K562 (cell line): ENCODE results near the gene B4GALT4. TPM values are rescaled to one million over a fixed set of nuclear protein-coding genes. Genes with fewer than 3 reads are reported as not detected.
A peak's percentile ranks its signal among the peaks of the same experiment; 100 is the strongest.

Source experiments
- AFF4 ChIP-seq: sonication (generic); formaldehyde crosslinking; IDR thresholded peaks from 2 replicates; pipeline ENCODE4 v1.8.0; 2023; ENCODE audit warnings: mild to moderate bottlenecking, missing genetic modification reagents
- ATF7 ChIP-seq: fragments of 450-650 bp; IDR thresholded peaks from 2 replicates; pipeline ENCODE4 v1.7.1; 2014; ENCODE audit warnings: mild to moderate bottlenecking, moderate library complexity
- CCNT2 ChIP-seq: IDR thresholded peaks from 2 replicates; pipeline ENCODE4 v1.6.1; 2011; ENCODE audit warnings: borderline replicate concordance, low read depth, mild to moderate bottlenecking, moderate library complexity, mixed read lengths, low read length; ENCODE audit not compliant: insufficient read length; ENCODE audit errors: extremely low read depth
- CREB1 ChIP-seq, 2 experiments: sonication (generic) in 1 of 2; formaldehyde crosslinking in 1 of 2; IDR thresholded peaks; 2 replicates each; pipeline versions ENCODE4 v1.6.1 to v1.8.0; 2012 to 2022; ENCODE audit warnings: inconsistent platforms in 1 of 2, mild to moderate bottlenecking in 1 of 2, missing genetic modification reagents in 1 of 2, moderate library complexity in 1 of 2
- FOXP1 ChIP-seq: sonication (generic); formaldehyde crosslinking; IDR thresholded peaks from 2 replicates; pipeline ENCODE4 v1.8.0; 2022; ENCODE audit warnings: mild to moderate bottlenecking, missing genetic modification reagents
- MAX ChIP-seq: sonication (generic); formaldehyde crosslinking; IDR thresholded peaks from 2 replicates; pipeline ENCODE4 v1.9.0; 2022; ENCODE audit warnings: mild to moderate bottlenecking, missing genetic modification reagents
- MCM3 ChIP-seq: fragments of 450-650 bp; IDR thresholded peaks from 2 replicates; pipeline ENCODE4 v1.6.1; 2016
- NCOA2 ChIP-seq, 2 experiments: fragments of 450-650 bp; IDR thresholded peaks; 2 replicates each; pipeline ENCODE4 v1.6.1; 2018; ENCODE audit warnings: mild to moderate bottlenecking in 2 of 2, moderate library complexity in 1 of 2; ENCODE audit not compliant: partially characterized antibody in 2 of 2
- NR2C2 ChIP-seq, 2 experiments: fragments of 200-800 bp in 1 of 2; sonication (Bioruptor generic) in 1 of 2; sonication (generic) in 1 of 2; formaldehyde crosslinking in 1 of 2; IDR thresholded peaks; 2 replicates each; pipeline versions ENCODE4 v1.6.1 to v1.8.0; 2016 to 2022; ENCODE audit warnings: mild to moderate bottlenecking in 1 of 2, missing compliant biosample characterization in 1 of 2, missing genetic modification characterization in 1 of 2, missing genetic modification reagents in 1 of 2
- POLR2A ChIP-seq: fragments of 450-650 bp; conservative IDR thresholded peaks from 2 replicates; pipeline ENCODE4 v1.6.1; 2016
- RFX7 ChIP-seq: fragments of 250-450 bp; sonication (Bioruptor Pico); IDR thresholded peaks from 2 replicates; pipeline ENCODE4 v1.5.1; 2021; ENCODE audit warnings: mild to moderate bottlenecking
- STAT5A ChIP-seq: IDR thresholded peaks from 2 replicates; pipeline ENCODE4 v1.6.1; 2012; ENCODE audit warnings: low read length, inconsistent platforms, borderline replicate concordance
- USF2 ChIP-seq: sonication (generic); formaldehyde crosslinking; IDR thresholded peaks from 2 replicates; pipeline ENCODE4 v1.5.0; 2020; ENCODE audit warnings: missing genetic modification reagents
- ZBTB11 ChIP-seq, 3 experiments: fragments of 200-800 bp in 1 of 3; fragments of 250-450 bp in 1 of 3; fragments of 450-650 bp in 1 of 3; sonication (Bioruptor Pico) in 1 of 3; sonication (Bioruptor generic) in 1 of 3; formaldehyde crosslinking in 1 of 3; IDR thresholded peaks; 2 replicates each; pipeline versions ENCODE4 v1.6.1 to v1.8.0; 2016 to 2022; ENCODE audit warnings: mild to moderate bottlenecking in 2 of 3, missing genetic modification characterization in 2 of 3, missing compliant biosample characterization in 1 of 3, moderate library complexity in 1 of 3
- ZNF3 ChIP-seq: fragments of 250-450 bp; sonication (Bioruptor Pico); IDR thresholded peaks from 2 replicates; pipeline ENCODE4 v1.5.0; 2021; ENCODE audit warnings: mild to moderate bottlenecking, moderate library complexity
- ZNF740 ChIP-seq, 3 experiments: fragments of 200-800 bp in 1 of 3; sonication (Bioruptor generic) in 1 of 3; sonication (generic) in 1 of 3; formaldehyde crosslinking in 1 of 3; IDR thresholded peaks; 2 replicates each; pipeline versions ENCODE4 v1.6.1 to v1.8.0; 2016 to 2022; ENCODE audit warnings: mild to moderate bottlenecking in 2 of 3, missing compliant biosample characterization in 2 of 3, missing genetic modification characterization in 2 of 3, missing genetic modification reagents in 1 of 3
- polyA plus RNA-seq, 8 experiments: library from polyadenylated mRNA; depleted of rRNA in 4 of 8; stranded (reverse) in 5 of 8; unstranded in 3 of 8; fragments of >200 nt; fragmentation: Nextera tagmentation in 2 of 8; fragmentation: Illumina TruSeq in 1 of 8; extraction: Ambion mirVana in 2 of 8; extraction: Trizol in 1 of 8; gene quantifications; 2 replicates each; pipeline versions ENCODE4 v1.2.1 to v1.2.3, GENCODE V29; 2011 to 2014; ENCODE audit warnings: inconsistent platforms in 1 of 8, missing spikeins in 1 of 8
- total RNA-seq, 7 experiments: library from RNA; depleted of rRNA in 6 of 7; stranded (reverse); fragments of >200 nt in 6 of 7; fragmentation: Illumina TruSeq in 2 of 7; extraction: Trizol in 2 of 7; gene quantifications; 2 replicates each; pipeline versions ENCODE4 v1.2.1 to v1.2.3, GENCODE V29; 2011 to 2021; ENCODE audit warnings: low replicate concordance in 1 of 7

The B4GALT4 gene
- total and polyA plus RNA-seq, 9 of the 15 experiments (the other 6 are each of a cell fraction or from before 2014, with no cell fraction given): 8.2 to 17.8 (median 12.2) TPM

GRCh38 chr3:119240591-119241434 lies at the start of gene B4GALT4 (continued):
- TF ChIP-seq AFF4 (CRISPR knock-in tag) (no peak), FOXP1 (CRISPR knock-in tag) (no peak), STAT5A (no peak), MAX (CRISPR knock-in tag) (no peak), CCNT2 (peak; percentile 33), POLR2A (peak; percentile 78), USF2 (no peak), MCM3 (no peak), ATF7 (0 out of 2 replicates have a peak, but pooled peaks have one; percentile 18), ZNF3 (no peak), NR2C2 (CRISPR knock-in tag; IDR thresholded peaks at IDR 0.05) (peak; percentile 33; the same call in 1 of the 2 replicates), NR2C2 (tag; IDR thresholded peaks at IDR 0.05) (peak; percentile 91), ZNF740 (CRISPR knock-in tag; IDR thresholded peaks at IDR 0.05) (no peak), ZNF740 (tag; IDR thresholded peaks at IDR 0.05) (no peak), CREB1 (IDR thresholded peaks at IDR 0.05) (no peak), CREB1 (CRISPR knock-in tag; IDR thresholded peaks at IDR 0.05) (no peak; the same call in 1 of the 2 replicates), ZBTB11 (CRISPR knock-in tag; IDR thresholded peaks at IDR 0.05) (no peak), NCOA2 (IDR thresholded peaks at IDR 0.05; ENCODE audit: partially characterized antibody in 2 of 2) (no peak), RFX7 (CRISPR knock-in tag) (no peak)
